ENCODE measurements around the gene MLH3.

The MLH3 gene

DNA sequence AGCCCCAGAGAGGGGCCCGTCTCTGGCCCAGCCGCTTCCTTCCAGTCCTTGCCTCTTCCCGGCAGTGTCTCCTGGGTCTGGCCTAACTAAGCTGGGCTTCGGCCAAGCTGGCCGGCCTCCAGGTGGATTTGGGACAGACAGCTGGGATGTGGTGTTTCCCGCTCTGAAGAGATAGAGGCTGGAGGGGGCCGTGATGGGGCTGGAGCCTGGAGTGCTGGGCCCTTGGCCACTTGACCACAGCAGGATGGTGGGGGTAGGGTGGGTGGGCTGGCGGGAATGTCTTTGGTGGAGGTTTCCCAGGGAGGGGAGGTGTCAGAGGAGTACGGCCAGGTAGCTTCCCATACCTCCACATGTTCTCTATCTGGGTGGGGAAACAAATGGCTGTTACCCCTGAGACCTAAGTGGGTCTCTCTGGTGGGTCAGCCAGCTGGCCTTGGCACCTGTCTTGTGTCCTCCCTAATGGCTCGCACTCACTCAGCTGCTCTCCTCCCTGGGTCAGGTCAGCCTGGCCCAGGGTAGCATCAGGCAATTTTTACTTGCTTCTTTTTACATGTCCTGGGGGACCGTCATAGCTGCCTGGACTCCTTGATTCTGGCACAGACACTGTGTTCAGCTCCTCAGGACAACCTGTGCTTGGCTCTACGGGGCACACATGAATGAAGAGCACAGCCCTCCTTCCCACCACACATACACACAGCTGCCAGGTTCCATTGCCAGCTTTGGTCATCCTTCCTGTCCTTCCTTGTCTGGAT is 76.0 kb downstream of the MLH3 start:
- DNase-seq (ENCODE audit: extremely low spot score), result no peak
- TF ChIP-seq, protein P1, sequence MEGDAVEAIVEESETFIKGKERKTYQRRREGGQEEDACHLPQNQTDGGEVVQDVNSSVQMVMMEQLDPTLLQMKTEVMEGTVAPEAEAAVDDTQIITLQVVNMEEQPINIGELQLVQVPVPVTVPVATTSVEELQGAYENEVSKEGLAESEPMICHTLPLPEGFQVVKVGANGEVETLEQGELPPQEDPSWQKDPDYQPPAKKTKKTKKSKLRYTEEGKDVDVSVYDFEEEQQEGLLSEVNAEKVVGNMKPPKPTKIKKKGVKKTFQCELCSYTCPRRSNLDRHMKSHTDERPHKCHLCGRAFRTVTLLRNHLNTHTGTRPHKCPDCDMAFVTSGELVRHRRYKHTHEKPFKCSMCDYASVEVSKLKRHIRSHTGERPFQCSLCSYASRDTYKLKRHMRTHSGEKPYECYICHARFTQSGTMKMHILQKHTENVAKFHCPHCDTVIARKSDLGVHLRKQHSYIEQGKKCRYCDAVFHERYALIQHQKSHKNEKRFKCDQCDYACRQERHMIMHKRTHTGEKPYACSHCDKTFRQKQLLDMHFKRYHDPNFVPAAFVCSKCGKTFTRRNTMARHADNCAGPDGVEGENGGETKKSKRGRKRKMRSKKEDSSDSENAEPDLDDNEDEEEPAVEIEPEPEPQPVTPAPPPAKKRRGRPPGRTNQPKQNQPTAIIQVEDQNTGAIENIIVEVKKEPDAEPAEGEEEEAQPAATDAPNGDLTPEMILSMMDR (IDR thresholded peaks at IDR 0.05; ENCODE audit: control extremely low read depth, extremely low read depth, low read depth, missing control alignments), result no peak
- ChIA-PET CTCF (interaction anchor here (0.8 to 1.8 kb wide), 8 partner anchors 9 to 113 kb away, joined by 3 to 7 read pairs (median 4); no protein-coding TSS in a partner anchor), POLR2A (no interaction called here)

DNA sequence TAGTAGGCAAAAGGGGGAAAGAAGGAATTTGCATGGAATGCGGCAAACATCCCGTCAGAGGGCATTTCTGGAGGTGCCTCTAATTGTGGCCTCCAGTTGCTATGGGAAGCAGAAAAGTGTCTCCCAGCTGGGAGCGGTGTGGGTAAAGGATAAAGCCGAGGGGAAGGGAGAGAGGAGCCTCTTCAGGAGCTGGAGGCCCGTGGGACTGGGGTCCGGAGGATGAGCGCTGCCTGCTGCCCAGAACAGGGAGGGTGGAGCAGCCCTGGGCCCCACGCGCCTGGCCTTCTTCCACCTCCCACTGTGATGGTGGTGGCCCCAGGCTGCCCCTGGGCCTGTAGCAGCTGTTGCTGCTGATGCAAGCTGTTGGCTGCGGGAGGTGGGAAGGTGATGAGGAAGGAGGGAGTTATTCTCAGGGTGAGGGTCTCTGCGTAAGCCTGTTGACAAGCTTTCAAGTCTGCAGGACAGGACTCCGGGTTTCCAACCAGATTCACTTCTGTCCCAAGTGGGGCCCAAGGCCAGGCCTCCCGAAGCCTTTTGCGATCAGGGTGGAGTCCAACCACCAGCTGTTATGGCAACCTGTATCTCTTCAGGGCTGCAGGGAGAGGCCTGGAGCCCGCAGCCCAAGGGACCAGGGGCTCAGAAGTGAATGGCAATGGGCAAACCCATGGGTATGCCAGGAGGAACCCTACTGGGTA is 76.8 kb downstream of the MLH3 start:
- TF ChIP-seq, protein P1 (IDR thresholded peaks at IDR 0.05; ENCODE audit: control extremely low read depth, extremely low read depth, low read depth, missing control alignments), result no peak
- POLR2A ChIA-PET, result no interaction called here
- CTCF ChIA-PET, result interaction anchor here (0.8 to 1.8 kb wide), 5 partner anchors 9 to 114 kb away, joined by 3 to 7 read pairs (median 4); no protein-coding TSS in a partner anchor
- no peak for DNase-seq (ENCODE audit: extremely low spot score)

DNA sequence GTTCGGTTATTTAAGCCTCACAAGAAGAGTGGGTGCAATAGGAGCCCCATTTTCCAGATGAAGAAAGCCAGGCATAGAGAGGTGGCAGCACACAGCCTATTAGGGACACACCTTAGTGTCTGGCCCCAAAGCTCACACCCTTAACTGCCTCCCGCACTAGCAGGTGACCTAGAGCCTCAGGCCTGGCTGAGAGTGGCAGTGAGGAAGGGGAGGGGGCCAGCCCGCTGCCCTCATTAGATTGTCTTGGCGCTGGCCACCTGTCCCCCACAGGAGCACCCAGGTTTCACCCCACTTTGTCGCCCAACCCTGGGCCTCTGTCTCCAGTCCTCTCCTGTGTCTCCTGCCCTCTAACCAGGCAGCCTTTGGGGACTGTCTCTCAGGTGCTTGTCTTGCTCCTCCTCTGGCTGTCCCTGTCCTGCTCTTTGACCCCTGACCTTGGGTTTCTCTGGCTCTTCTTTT is 77.3 kb downstream of the MLH3 start:
- DNase-seq (ENCODE audit: extremely low spot score), result no peak
- CTCF ChIA-PET, result interaction anchor here (1.2 to 1.7 kb wide), 2 partner anchors 24 to 28 kb away, joined by 4 read pairs; no protein-coding TSS in a partner anchor
- POLR2A ChIA-PET, result no interaction called here
- TF ChIP-seq, protein P1 (IDR thresholded peaks at IDR 0.05; ENCODE audit: control extremely low read depth, extremely low read depth, low read depth, missing control alignments), result no peak

DNA sequence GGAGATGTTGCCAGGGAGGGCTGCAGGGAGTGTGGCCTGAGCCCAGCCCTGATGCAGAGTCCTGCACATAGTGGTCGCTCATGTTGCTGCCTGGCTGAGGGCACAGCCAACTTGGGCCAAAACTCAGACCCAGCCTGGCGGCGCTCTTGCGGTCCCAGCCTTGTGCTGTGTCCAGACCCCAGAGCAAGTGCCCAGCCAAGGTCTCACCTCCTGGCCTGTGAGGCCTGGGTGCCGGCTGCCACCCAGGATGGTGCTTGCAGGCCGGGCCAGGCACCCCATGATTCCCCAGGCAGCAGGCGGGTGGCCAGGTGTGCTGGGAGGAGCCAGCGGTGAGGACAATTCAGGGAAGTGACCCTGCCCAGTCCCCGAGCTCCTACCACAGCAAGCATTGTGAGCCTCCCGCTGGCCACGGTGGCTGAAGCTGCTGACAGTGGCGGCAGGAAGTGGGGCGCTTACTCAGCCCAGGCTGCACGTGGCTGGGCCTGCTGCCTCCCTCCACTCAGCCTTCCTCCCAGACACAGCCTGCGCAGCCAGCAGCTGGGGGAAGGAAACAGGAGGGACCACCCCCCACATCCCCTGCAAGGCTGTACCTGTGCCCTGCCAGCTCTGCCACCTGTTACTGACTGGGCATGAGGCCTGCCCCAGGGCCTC is 78.1 kb downstream of the MLH3 start:
- no peak for DNase-seq (ENCODE audit: extremely low spot score)
- ChIA-PET CTCF (interaction anchor here (1.2 to 1.7 kb wide), 2 partner anchors 23 to 27 kb away, joined by 4 read pairs; no protein-coding TSS in a partner anchor), POLR2A (no interaction called here)

DNA sequence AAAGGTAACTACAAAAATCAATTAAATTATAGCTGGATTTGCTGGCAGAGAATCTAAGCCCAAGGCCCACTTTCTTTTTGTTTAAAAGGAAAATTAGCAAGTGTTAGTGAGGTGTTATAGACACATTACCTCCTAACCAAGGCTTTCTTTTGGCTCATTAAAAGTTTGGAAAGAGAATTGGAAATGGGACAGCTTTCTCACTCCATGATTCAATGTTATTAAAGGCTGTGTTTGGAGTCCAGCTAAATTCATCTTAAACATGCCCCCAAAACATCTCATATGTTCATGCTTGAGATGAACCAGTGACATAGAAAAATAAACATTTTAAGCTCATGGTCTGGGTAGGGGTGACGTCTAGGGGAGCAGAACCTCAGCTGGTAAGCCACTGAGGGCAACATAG is 82.5 kb downstream of the MLH3 start:
- TF ChIP-seq, protein P1 (IDR thresholded peaks at IDR 0.05; ENCODE audit: control extremely low read depth, extremely low read depth, low read depth, missing control alignments), result no peak
- no peak for DNase-seq (ENCODE audit: extremely low spot score)
- ChIA-PET CTCF (interaction anchor here (0.7 to 1.9 kb wide), 4 partner anchors 9 to 23 kb away, joined by 3 to 15 read pairs (median 3); no protein-coding TSS in a partner anchor), POLR2A (interaction anchor here (0.5 kb wide), 1 partner anchor 75 kb away, joined by 3 read pairs; no protein-coding TSS in a partner anchor)

More for the DNA sequence above, 78.1 kb downstream of the MLH3 start:
- TF ChIP-seq, protein P1 (IDR thresholded peaks at IDR 0.05; ENCODE audit: control extremely low read depth, extremely low read depth, low read depth, missing control alignments), result no peak
